Body of pancreas (tissue), 4 donors: Measurements from ENCODE around the gene FAM184B.

ENCODE experiments used
- POLR2A ChIP-seq, 3 donors: fragments of 450-650 bp; IDR thresholded peaks; one replicate each; pipeline ENCODE4 v1.6.1; 2016; ENCODE audit warnings: antibody characterized with exemption in 3 of 3, mild to moderate bottlenecking in 2 of 3
- TF ChIP-seq, protein P1 (sequence below), 7 experiments: fragments of 450-650 bp in 4 of 7; fragments of 200-600 bp in 3 of 7; sonication (generic) in 3 of 7; IDR thresholded peaks; one replicate each; pipeline ENCODE4 v1.5.1; 2016 to 2019; ENCODE audit warnings: antibody characterized with exemption in 7 of 7

DNA sequence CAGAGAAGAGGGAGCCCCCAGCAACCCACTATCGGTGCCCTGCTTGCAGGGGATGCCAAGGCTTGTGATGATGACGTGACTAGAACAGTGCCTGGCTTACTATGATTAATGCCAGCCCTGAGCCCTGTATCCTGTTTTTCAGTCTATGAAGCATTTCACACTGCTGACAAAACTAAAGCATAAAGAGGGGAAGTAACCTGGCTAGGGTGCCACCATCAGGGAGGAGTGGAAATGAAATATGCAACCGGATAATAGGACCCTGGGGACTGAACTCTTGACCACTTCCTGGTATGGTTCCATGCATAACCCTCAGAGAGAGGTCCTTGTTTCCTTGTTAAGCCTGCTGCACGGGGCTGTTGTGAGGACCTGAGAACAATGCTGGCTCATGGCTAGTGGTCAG, 116.7 kb downstream of the FAM184B start:
- TF ChIP-seq, protein P1, sequence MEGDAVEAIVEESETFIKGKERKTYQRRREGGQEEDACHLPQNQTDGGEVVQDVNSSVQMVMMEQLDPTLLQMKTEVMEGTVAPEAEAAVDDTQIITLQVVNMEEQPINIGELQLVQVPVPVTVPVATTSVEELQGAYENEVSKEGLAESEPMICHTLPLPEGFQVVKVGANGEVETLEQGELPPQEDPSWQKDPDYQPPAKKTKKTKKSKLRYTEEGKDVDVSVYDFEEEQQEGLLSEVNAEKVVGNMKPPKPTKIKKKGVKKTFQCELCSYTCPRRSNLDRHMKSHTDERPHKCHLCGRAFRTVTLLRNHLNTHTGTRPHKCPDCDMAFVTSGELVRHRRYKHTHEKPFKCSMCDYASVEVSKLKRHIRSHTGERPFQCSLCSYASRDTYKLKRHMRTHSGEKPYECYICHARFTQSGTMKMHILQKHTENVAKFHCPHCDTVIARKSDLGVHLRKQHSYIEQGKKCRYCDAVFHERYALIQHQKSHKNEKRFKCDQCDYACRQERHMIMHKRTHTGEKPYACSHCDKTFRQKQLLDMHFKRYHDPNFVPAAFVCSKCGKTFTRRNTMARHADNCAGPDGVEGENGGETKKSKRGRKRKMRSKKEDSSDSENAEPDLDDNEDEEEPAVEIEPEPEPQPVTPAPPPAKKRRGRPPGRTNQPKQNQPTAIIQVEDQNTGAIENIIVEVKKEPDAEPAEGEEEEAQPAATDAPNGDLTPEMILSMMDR (IDR thresholded peaks at IDR 0.05): no peak
- TF ChIP-seq POLR2A (IDR thresholded peaks at IDR 0.05): no peak
